ENCODE results near the gene IRF6.

The IRF6 gene

GRCh38 chr1:209751627-209752231 is 54.2 kb downstream of the IRF6 start:
- Histone ChIP-seq H3K27ac (ENCODE audit: low read length) (no peak overlapping the region), H3K27me3 (ENCODE audit: control insufficient read depth, insufficient read depth, low read length) (peaks cover 17% of the 10 kb centered on the region), H3K4me1 (ENCODE audit: control insufficient read depth, low read depth, low read length) (peaks cover 10% of the 10 kb centered on the region), H3K36me3 (ENCODE audit: control insufficient read depth, low read depth, low read length) (no peaks in the 10 kb centered on the region), H3K9me3 (ENCODE audit: control insufficient read depth, low read depth, low read length) (no peaks in the 10 kb centered on the region), H3K9ac (ENCODE audit: low read length) (no peak overlapping the region), H3K4me3 (ENCODE audit: low read length) (no peak overlapping the region)

- H3K9me3 ChIP-seq (ENCODE audit: control insufficient read depth, low read depth, low read length), result no peaks in the 10 kb centered on the region
- H3K4me1 ChIP-seq (ENCODE audit: control insufficient read depth, low read depth, low read length), result peaks cover 10% of the 10 kb centered on the region
- H3K27me3 ChIP-seq (ENCODE audit: control insufficient read depth, insufficient read depth, low read length), result peaks cover 18% of the 10 kb centered on the region
- H3K27ac ChIP-seq (ENCODE audit: low read length), result no peak overlapping the region
- H3K4me3 ChIP-seq (ENCODE audit: low read length), result no peak overlapping the region
- no peak overlapping the region for H3K9ac ChIP-seq (ENCODE audit: low read length)
- H3K36me3 ChIP-seq (ENCODE audit: control insufficient read depth, low read depth, low read length), result no peaks in the 10 kb centered on the region
These were observed 56.1 kb downstream of the IRF6 start for GRCh38 chr1:209749670-209750323.

- Histone ChIP-seq H3K27me3 (ENCODE audit: control insufficient read depth, insufficient read depth, low read length) (peaks cover 18% of the 10 kb centered on the region), H3K9me3 (ENCODE audit: control insufficient read depth, low read depth, low read length) (no peaks in the 10 kb centered on the region), H3K27ac (ENCODE audit: low read length) (no peak overlapping the region), H3K9ac (ENCODE audit: low read length) (no peak overlapping the region), H3K36me3 (ENCODE audit: control insufficient read depth, low read depth, low read length) (no peaks in the 10 kb centered on the region), H3K4me1 (ENCODE audit: control insufficient read depth, low read depth, low read length) (peaks cover 10% of the 10 kb centered on the region), H3K4me3 (ENCODE audit: low read length) (no peak overlapping the region)
These were observed 56.7 kb downstream of the IRF6 start for GRCh38 chr1:209749205-209749604.

DNA sequence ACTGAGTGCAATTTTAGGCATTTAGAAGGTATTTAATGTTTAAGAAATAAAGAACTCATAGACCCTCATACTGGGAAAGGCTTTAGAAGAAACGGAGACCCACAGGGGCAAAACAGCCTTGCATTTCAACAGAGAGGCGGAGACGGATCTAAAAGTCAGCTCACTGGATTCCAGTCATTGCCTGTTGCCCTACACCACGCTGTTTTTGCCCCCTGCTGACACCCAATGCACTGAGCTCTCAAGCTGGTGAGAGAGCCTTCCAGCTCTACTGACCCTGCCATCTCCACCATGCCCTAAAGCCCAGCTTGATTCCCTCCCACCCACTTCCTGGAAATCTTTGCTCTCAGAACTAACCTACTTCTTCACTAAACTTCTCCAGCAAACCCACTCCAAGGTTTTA is 57.3 kb downstream of the IRF6 start:
- no peak overlapping the region for H3K27ac ChIP-seq (ENCODE audit: low read length)

GRCh38 chr1:209747580-209748262 is 58.2 kb downstream of the IRF6 start:
- Histone ChIP-seq H3K36me3 (ENCODE audit: control insufficient read depth, low read depth, low read length) (no peaks in the 10 kb centered on the region), H3K27me3 (ENCODE audit: control insufficient read depth, insufficient read depth, low read length) (peaks cover 18% of the 10 kb centered on the region), H3K9me3 (ENCODE audit: control insufficient read depth, low read depth, low read length) (no peaks in the 10 kb centered on the region), H3K9ac (ENCODE audit: low read length) (no peak overlapping the region), H3K4me1 (ENCODE audit: control insufficient read depth, low read depth, low read length) (peaks cover 10% of the 10 kb centered on the region), H3K27ac (ENCODE audit: low read length) (no peak overlapping the region), H3K4me3 (ENCODE audit: low read length) (peak overlapping the region; percentile 17)

More for the DNA sequence above, 57.3 kb downstream of the IRF6 start:
- no peaks in the 10 kb centered on the region for H3K9me3 ChIP-seq (ENCODE audit: control insufficient read depth, low read depth, low read length)
- H3K9ac ChIP-seq (ENCODE audit: low read length), result no peak overlapping the region
- peaks cover 18% of the 10 kb centered on the region for H3K27me3 ChIP-seq (ENCODE audit: control insufficient read depth, insufficient read depth, low read length)
- H3K4me3 ChIP-seq (ENCODE audit: low read length), result no peak overlapping the region
- H3K4me1 ChIP-seq (ENCODE audit: control insufficient read depth, low read depth, low read length), result peaks cover 10% of the 10 kb centered on the region
- no peaks in the 10 kb centered on the region for H3K36me3 ChIP-seq (ENCODE audit: control insufficient read depth, low read depth, low read length)

GRCh38 chr1:209746451-209747165 is 59.3 kb downstream of the IRF6 start:
- H3K36me3 ChIP-seq (ENCODE audit: control insufficient read depth, low read depth, low read length), result no peaks in the 10 kb centered on the region
- no peak overlapping the region for H3K9ac ChIP-seq (ENCODE audit: low read length)
- H3K27me3 ChIP-seq (ENCODE audit: control insufficient read depth, insufficient read depth, low read length), result peaks cover 15% of the 10 kb centered on the region
- no peak overlapping the region for H3K27ac ChIP-seq (ENCODE audit: low read length)
- H3K4me3 ChIP-seq (ENCODE audit: low read length), result no peak overlapping the region
- H3K9me3 ChIP-seq (ENCODE audit: control insufficient read depth, low read depth, low read length), result no peaks in the 10 kb centered on the region
- H3K4me1 ChIP-seq (ENCODE audit: control insufficient read depth, low read depth, low read length), result peaks cover 10% of the 10 kb centered on the region

- no peak overlapping the region for H3K27ac ChIP-seq (ENCODE audit: low read length)
These were observed 62.8 kb downstream of the IRF6 start for GRCh38 chr1:209743145-209743482.

GRCh38 chr1:209742409-209743144 is 63.4 kb downstream of the IRF6 start:
- Histone ChIP-seq H3K27ac (ENCODE audit: low read length) (no peak overlapping the region), H3K4me3 (ENCODE audit: low read length) (no peak overlapping the region), H3K9ac (ENCODE audit: low read length) (no peak overlapping the region)

More at GRCh38 chr1:209743145-209743482, 62.8 kb downstream of the IRF6 start:
- Histone ChIP-seq H3K4me1 (ENCODE audit: control insufficient read depth, low read depth, low read length) (peaks cover 2% of the 10 kb centered on the region), H3K9ac (ENCODE audit: low read length) (no peak overlapping the region), H3K4me3 (ENCODE audit: low read length) (no peak overlapping the region), H3K9me3 (ENCODE audit: control insufficient read depth, low read depth, low read length) (no peaks in the 10 kb centered on the region), H3K36me3 (ENCODE audit: control insufficient read depth, low read depth, low read length) (no peaks in the 10 kb centered on the region), H3K27me3 (ENCODE audit: control insufficient read depth, insufficient read depth, low read length) (peaks cover 8% of the 10 kb centered on the region)

GRCh38 chr1:209741889-209742288 is 64.1 kb downstream of the IRF6 start:
- Histone ChIP-seq H3K36me3 (ENCODE audit: control insufficient read depth, low read depth, low read length) (no peaks in the 10 kb centered on the region), H3K4me1 (ENCODE audit: control insufficient read depth, low read depth, low read length) (no peaks in the 10 kb centered on the region), H3K4me3 (ENCODE audit: low read length) (no peak overlapping the region), H3K27ac (ENCODE audit: low read length) (no peak overlapping the region), H3K9me3 (ENCODE audit: control insufficient read depth, low read depth, low read length) (no peaks in the 10 kb centered on the region), H3K27me3 (ENCODE audit: control insufficient read depth, insufficient read depth, low read length) (peaks cover 4% of the 10 kb centered on the region), H3K9ac (ENCODE audit: low read length) (no peak overlapping the region)

More at GRCh38 chr1:209742409-209743144, 63.4 kb downstream of the IRF6 start:
- Histone ChIP-seq H3K27me3 (ENCODE audit: control insufficient read depth, insufficient read depth, low read length) (peaks cover 7% of the 10 kb centered on the region), H3K36me3 (ENCODE audit: control insufficient read depth, low read depth, low read length) (no peaks in the 10 kb centered on the region), H3K9me3 (ENCODE audit: control insufficient read depth, low read depth, low read length) (no peaks in the 10 kb centered on the region), H3K4me1 (ENCODE audit: control insufficient read depth, low read depth, low read length) (no peaks in the 10 kb centered on the region)

GRCh38 chr1:209741193-209741592 is 64.7 kb downstream of the IRF6 start:
- Histone ChIP-seq H3K9ac (ENCODE audit: low read length) (no peak overlapping the region), H3K27ac (ENCODE audit: low read length) (no peak overlapping the region), H3K9me3 (ENCODE audit: control insufficient read depth, low read depth, low read length) (no peaks in the 10 kb centered on the region), H3K4me1 (ENCODE audit: control insufficient read depth, low read depth, low read length) (no peaks in the 10 kb centered on the region), H3K27me3 (ENCODE audit: control insufficient read depth, insufficient read depth, low read length) (peaks cover 5% of the 10 kb centered on the region), H3K36me3 (ENCODE audit: control insufficient read depth, low read depth, low read length) (no peaks in the 10 kb centered on the region), H3K4me3 (ENCODE audit: low read length) (no peak overlapping the region)

- Histone ChIP-seq H3K27me3 (ENCODE audit: control insufficient read depth, insufficient read depth, low read length) (peaks cover 5% of the 10 kb centered on the region), H3K4me1 (ENCODE audit: control insufficient read depth, low read depth, low read length) (no peaks in the 10 kb centered on the region), H3K9ac (ENCODE audit: low read length) (no peak overlapping the region), H3K9me3 (ENCODE audit: control insufficient read depth, low read depth, low read length) (no peaks in the 10 kb centered on the region), H3K4me3 (ENCODE audit: low read length) (no peak overlapping the region), H3K36me3 (ENCODE audit: control insufficient read depth, low read depth, low read length) (no peaks in the 10 kb centered on the region), H3K27ac (ENCODE audit: low read length) (no peak overlapping the region)
These were observed 67.7 kb downstream of the IRF6 start for GRCh38 chr1:209738270-209738669.
